Stimulated activated CD4-positive, alpha-beta T cell treated with anti-CD3 and anti-CD28 coated beads, Interleukin-4, amount 100 ng/mL, for 1 hour (primary cell): ENCODE data around the gene DGKG.

ENCODE experiments used
- DNase-seq: peaks from one replicate; pipeline ENCODE4 v3.0.0-alpha.2; 2020

The DGKG gene

DNA sequence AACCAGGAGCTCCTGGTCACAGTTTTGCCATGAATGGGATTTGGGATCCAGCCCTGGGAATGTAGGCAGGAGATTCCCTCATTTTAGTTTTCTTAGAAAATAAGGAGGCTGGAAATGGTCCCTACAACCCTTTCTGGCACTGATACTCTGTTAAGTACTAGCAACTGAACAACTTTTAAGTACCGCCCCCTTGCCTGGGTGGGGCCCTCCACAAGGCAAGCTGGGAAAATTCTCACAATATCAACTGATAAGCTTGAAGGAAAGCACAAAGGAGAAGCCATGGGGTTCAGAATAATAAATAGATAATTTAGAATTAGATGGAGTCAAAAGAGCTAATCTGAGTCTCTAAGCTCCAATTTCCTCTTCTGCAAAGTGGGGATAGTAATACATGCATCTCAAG, 4.2 kb upstream of the DGKG start:
- DNase-seq: no peak

DNA sequence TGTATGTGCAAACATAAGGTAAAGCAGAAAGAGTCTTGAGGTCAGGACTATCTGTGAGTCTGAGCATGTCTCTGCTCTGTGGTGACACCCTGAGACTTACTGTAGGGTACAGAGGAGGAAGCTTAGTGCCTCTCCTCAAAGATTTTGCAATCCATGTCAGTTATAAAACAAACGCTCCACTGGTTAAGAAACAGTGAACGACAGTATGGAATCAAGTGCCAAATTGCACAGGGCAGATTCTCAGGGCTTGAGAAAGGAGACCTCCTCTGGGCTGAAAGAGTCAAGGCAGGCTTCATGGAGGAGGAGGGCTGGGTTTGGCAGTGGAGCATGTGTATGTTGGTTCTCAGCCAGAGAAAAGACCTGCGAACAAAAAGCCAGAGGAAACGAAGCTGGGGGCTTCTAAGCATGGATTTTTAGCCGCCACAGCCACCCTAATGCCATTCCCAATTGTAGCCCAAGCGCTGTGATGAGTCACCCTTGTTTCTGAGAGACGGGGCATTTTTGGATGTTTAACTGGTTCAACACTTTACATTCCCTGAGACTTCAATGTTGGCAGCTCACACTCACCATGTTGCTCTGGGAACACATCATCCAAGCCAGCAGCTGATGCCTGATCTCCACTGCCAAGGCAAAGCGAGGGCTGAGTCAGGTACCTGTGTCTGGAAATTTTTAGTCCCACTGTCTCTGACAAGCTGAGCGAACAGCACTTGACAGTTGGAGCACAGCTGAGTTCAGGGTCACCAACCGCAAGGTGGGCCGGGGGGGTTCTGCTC, 3.4 kb upstream of the DGKG start:
- DNase-seq: no peak

DNA sequence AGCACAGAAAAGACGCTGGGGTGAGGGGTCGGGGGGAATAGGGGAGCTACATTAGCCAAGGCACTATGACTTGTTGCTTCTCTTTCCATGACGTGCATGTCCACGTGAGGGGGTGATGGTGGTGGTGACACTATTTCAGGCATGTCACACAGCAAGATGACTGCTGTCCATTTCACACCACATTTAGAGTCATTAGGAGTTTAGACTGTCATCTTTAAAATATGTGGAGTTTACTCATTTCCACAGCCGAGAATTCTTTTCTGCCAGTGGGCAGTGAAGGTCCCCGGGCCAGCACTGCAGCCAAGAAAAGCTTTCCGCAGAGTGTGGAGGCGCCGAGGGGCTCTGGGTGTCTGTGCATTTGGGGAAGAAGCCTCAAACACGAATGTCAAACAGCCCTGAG, 954 bp upstream of the DGKG start:
- DNase-seq: no peak

DNA sequence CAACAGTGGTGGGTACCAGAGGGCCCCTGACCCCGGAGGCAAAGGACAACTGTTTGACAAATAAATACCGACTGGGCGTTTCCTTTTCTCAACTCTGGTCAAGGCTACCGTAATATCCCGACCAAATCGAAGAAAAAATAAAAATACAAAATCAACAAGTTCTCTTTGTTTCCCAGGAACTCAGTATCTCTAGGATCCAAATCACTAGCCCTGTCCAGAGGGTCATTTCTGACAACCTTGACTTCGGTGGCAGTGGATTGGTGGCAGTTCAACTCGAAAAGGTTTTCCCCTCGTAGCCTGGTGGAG, 456 bp upstream of the DGKG start:
- DNase-seq: no peak

DNA sequence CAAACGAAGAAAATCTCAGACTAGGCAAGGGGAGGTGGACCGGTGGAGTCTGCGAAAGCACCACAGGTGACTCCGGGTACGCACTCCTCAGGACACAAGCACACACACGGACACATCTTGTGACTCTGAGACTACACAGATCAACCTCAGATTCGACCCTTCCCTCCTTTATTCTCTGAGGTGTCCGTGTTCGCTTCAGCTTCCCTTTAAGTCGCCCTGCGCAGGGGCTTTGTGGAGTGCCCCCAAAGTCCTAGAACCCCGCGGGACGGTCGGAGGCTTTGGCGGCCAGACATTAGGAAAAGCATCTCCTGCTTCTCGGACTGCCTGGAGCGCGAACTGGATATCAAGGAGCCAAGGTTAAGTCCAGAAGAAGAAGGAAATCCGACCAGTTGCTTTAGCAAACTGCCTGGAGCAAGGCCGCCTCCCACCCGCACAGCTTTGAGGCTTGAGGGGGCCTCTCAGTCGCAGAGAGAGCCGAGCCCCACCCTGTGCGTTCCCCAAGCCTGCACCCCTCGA, 730 bp downstream of the DGKG start:
- DNase-seq: no peak

DNA sequence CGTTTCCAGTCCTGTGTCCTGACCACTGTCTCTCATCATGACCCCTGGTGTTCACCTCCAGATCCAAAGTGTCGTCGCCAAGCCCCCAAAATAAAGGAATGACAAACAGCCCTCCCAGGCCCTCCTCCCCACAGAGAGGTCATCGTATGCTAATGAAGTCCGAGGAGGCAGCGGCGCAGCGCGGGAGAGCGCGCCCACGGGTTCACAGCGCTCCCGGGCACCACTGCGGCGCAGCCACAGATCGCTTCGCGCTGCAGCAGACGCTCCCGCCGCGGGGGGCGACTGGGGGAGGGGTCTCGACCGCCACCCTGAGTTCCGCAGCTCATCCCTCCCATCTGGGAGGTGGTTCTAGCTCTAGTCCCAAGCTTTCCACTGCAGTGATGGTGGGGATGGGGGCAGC, 1.3 kb downstream of the DGKG start:
- no peak for DNase-seq

DNA sequence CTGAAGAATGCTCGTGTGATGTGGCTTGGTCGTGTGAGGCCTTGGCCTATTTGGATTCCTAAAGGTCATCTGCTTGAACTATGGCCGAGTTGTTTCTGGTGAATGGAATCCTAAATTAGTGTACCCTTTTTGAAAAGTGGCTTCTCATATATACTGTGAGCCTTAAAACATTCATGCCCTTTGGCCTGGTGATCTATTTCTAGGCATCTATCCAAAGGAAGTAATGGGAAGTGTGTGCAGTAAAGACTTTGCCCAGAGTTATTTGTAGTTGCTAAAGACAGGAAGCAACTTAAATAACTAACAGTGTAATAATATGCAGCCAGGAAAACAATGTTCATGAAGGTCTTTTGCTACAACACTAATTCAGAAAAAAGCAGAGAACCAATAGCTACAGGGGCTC, 3.0 kb downstream of the DGKG start:
- no peak for DNase-seq

DNA sequence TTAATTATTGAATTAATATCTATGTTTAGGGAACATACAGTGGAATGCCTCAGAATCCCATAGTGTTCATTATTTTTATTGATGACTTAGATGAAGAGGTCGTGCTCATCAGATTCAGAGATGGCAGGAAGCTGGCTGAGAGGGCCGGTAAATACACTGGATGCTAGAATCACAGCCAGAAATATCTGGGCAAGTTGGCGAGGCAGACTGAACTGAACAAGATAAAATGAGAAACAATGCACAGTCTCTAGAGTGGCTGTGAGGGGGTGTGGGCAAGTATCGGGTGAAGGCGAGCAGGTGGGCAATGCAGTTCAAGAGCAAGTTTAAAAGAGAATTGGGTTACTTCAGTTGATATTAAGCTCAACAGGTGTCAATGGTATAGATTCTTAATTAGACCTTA, 5.9 kb downstream of the DGKG start:
- no peak for DNase-seq

DNA sequence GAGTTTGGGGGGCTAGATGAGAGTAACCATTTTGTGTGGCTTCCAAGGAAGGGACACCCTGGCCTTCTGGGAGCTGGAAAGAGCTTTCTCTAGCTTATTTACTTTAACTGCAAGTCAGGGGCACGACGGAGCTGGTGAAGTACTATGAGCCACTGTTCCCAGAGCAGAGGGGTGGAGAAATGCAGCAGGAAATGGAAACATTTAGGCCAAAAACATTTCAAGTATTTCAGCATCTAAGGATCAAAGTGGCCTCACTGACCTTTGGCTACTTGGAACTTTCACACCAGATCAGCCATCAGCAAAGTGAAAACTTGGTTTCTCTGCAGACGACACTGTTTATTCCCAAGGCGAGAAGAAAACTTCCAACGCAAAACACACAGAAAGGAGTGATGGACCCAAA, 7.9 kb downstream of the DGKG start:
- no peak for DNase-seq

DNA sequence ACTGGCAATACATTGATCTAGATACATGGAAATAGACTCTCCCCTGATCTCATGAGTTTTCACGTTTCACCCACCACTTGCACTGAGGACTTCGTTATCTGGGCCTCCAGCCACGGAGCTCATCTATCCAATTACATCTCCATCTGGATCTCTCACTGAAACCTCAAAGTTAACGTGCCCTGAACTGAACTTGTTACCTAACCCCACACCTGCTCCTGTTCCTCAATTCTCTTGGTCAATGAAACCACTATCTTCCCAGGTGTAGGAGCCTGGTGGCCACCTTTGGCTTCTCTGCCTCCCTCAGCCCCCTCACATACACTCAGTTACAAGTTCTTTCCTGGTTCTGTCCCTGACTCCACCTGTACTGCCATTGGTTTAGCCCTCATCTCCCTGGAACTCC, 9.7 kb downstream of the DGKG start:
- DNase-seq: no peak

DNA sequence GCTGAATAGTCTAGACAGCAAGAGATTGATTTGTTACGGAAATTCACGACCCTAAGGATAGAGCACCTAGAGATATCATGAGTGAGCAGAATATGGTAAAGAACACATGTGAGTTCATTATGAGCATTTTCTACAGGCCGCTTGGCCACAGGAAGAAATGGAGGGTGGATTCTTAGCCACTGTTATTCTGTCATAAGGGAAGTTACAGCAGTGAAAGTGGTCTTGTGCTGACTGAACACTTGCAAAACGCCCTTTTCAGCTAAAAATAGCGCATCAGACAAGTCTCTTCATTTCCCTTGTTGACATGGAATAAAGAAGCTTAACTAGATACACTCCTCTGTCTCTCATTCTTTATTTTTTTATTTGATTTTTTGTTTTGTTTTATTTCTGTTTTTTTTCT, 19.8 kb downstream of the DGKG start:
- DNase-seq: no peak

DNA sequence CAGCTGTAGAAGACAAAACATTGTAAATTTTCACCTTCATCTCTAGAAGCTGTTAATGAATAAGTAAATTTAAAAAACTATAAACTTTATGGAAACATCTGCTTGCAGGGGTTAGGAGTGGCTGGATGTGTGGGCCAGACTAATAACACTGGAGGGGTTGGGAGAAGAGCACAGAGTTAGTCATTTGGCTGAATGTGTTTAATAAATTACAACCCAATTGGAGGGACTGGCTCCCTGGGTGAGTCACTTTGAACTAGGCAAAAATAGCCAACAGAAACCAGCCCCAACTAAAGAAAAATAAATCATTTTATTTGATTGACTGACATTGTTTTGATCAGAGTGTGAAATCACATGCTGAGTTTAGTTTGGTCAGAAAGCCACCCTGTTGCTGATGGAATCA, 21.8 kb downstream of the DGKG start:
- no peak for DNase-seq

DNA sequence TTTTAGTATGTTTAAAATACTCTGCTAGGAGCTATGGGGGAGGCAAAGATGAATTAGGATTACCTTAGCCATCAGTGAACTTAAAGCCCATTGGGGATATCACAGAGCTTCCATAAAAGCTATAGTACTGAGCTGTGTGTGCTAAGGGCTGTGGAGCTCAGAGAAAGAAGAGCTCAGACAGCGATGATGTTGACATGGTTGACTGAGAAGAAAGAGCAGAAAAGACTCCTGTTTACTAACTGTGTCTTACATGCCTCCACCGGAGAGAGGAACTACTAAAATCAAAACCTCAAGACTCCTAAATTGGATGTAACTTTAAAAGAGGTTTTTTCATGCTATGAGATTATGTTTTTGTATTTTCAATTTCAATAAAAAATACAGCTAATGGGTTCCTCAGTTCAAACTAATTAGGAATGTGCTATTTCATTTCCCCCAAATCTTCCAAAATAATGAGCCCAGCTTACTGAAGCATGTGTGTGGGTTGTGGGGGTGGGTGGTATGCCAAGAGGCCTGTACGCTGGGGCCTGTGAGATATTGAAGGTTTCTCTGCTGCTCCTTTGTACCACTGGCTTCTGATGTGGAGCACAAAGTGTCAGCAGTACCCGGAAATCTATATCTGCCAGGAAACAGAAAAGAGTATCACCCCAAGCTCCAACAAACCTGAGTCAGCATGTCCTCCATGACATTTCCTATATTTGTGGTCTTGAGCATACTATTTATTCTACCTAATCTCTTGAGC, 22.7 kb downstream of the DGKG start:
- no peak for DNase-seq

DNA sequence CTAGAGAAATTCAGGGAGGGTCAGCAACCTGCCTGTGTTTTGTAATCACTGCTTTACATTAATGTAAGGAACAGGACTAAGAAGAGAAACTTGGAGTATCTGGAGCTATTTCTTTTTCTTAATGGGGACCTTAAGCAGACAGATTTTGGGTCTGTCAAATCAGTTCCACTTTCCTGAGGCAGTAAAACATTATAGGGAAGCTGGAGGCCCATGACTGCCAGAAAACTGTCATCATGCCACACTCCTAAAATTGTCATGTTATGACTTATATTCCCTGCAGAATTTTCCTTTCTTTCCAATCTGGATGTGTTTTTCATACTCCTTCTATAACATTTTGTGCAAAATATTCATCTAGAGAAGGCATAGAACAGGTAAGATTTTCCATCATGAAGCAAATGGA, 28.8 kb downstream of the DGKG start:
- DNase-seq: no peak

DNA sequence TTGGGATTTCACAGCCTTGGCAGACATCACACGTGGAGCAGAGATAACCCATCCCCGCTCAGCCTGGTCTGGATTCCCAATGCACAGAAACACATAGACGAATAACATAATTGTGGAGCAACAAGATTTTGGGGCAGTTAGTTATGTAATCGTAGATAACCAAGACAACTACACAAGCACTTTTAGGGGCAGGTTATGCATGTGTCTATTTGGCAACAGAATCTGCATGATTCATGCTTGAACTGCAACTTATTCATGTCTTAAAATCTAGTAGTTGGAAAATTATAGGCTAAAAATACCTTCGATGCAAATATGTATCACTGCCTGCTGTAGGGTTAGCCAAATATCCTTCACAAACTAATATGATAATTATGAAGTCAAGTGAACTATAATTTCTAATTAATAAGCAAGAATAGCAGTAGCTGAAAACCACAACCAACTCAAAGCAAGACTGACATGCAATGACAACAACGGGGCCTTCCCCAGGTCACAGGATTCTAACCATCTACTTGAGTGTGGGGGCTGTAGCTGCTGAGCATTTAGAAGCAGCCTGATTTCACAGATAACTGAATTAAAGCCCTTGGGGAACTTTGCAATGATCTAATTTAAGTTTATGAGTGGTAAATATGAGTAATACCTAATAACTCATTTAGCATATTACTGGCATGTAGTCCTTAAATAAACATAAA, 31.1 kb downstream of the DGKG start:
- no peak for DNase-seq

DNA sequence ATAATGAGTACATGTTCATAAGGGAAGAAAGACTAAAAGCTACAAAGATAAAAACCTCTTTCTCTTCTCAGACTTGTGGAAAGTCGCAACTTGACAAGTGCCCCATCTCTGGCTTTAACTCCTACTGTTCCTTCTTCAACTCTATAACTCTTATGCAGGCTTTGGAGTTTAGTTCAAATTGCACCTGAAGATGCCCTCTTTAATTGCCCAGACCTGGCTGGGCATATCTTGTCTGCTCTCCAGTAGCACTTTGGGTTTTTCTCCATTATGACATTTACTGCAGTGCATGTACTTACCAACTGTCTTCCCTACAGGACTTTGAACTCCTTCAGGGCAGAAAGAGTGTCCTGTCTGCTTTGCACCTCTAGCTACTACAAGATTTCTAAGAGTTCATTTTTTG, 32.4 kb downstream of the DGKG start:
- DNase-seq: no peak

DNA sequence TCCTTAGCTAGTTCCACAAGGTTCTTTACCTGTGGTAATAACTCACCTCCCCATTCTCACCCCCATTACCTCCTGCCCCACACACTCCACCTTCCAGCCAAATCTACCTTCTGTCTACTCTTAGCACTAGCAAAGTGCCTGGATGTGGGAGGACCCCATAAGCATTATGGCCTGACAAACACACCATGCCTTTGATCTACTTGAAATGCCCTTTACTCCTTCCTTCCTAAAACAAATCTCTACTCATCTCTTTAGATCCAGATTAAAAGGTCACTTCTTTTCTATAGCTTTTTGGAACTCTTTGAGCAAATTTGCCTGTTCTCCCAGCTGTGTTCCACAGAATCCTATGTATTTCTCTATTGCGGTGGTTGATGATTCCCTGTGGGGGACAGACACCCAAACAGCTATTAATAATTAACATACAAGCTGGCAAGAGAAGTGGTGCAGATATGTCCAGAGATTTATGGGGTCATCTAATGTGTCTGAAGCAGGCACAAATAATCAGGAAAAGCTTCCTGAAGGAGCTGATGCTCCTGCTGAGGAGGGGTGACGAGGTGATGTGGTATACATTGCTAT, 34.0 kb downstream of the DGKG start:
- no peak for DNase-seq

DNA sequence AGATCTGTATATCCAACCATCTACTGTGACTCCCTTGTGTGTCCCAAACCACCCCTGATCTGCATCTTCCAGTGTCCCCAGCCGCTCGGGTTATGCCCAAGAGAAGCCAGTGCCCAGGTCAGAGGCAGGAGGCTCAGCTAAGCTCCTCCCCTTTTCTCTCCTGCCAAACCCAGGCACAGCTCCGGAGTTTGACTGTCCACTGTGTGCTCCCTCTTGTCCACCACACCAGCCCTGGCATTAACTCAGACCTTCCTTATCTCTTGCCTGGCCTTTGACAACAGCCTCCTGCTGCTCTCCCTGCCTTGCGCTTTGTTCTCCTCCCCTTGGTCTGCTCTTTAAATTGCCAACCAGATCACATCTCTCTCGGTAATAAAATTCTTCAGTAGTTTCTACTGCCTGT, 39.3 kb downstream of the DGKG start:
- no peak for DNase-seq

DNA sequence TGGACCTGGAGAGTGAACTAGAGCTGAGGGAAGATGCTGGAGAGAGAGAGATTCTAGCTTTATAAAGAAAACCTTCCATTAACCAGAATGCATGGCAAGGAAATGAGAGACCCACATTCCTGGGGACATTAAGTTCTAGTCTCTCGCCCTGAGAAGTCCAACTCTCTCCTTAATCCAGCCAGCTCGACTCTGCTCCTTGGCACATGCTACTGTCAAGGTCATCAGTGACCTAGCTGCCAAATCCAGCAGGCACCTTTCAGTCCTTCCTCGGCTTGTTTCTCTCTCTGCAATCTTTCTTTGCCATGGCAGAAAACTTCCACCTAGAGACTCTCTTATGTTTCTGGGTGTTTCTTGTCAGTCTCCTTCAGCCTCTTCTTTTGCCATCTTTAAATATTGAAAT, 40.3 kb downstream of the DGKG start:
- DNase-seq: no peak

DNA sequence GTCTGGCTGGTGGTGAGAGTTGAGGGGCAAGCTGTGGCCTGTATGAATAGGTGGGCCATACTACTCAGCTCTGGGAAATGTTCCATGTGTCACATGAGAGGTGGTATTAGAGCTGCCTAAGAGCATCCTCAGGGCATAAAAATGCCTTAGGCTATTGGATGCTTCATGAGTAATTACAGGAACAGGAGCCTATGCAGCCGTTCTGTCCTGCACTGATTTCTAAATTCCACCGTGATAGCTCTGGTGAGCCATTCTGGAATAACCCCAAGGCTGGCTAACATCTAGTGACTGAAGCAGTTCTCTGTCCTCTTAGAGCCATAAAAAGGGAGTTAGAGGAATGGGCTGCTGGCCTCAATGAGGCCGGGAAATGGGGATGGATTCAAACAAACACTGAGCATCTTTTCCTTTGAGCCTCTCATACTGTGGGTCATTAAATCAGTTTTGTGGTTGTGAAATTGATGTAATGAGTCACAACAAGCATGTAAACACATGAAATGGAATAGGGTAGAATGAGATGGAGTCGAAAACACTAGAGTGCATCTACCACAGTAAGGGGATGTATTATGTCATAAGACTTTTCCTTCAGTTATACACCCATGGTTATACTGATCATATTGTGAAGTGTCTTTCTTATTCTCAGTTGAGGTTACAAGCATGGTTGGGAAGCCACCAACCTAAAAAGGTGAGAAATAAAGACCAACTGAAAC, 41.0 kb downstream of the DGKG start:
- DNase-seq: no peak

DNA sequence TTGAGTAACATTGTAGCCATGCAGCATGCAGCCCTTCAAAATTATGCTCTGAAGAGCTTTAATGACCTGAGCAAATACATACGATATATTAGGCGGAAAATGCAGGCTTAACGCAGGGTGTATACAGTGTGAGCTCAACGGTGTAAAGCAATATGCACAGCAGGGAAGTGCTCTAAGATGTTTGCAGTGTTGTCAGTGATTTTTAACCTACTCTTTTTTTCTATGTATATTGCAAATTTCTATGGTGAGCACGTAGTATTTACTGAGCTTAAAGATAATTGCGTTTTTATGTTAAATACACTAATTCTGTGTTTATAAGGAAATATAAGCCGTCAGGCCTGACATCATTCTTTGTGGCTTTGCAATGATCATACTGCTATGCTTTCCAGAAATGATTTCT, 42.1 kb downstream of the DGKG start:
- DNase-seq: no peak

DNA sequence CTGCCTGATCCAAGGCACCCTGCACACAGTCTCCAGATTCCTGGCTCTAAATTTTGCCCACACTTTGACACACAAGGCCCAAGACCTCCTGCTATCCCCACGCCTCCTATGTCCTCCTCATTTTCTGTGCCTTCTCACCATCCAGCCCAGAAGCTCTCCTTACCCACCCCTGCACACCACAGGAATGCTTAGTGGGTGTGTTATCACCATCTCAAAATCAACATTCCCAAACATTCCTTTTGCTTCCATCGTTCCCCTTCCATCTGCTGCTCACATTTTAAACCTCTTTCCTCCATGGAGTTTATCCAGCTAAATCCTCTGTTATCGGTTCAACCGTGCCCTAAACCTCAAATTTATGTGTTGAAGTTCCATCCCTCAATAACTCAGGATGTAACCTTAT, 43.9 kb downstream of the DGKG start:
- DNase-seq: no peak

DNA sequence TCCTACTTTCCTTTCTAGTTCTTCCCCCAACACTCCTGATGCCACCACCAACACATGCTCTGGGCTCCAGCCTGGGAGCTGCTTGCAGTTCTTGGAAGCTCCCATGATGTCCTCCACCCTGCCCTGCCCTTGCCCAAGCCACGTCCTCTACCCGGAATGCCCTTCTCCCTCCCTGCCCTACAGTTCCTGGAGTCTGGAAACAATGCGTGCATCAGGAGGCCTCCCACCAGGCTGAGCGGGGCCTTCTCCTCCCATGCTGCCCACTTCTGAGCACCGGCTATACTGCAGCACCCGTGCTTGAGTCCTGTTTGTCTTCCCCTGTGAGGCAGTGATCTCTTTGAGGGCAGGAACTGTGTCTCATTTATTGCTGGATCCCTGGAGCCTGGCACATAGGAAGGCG, 44.6 kb downstream of the DGKG start:
- no peak for DNase-seq
